Ascending aorta (tissue), 2 donors: ENCODE results near the gene FUZ. TPM values are rescaled to one million over a fixed set of nuclear protein-coding genes. Genes with fewer than 3 reads are reported as not detected.
"Not testable (repeated sequence)": the region's sequence is repeated elsewhere in the genome, so short reads cannot be mapped to it uniquely, and the experiment has no call there.

Experiments
- DNase-seq, 2 donors: peaks; one replicate each; pipeline ENCODE4 v3.0.0-alpha.2; 2019; ENCODE audit warnings: low spot score in 2 of 2
- H3K27ac ChIP-seq, 2 donors: fragments of 200-600 bp; sonication (generic); one replicate each; pipeline ENCODE4 v1.5.1; 2016 to 2017; ENCODE audit warnings: mild to moderate bottlenecking in 1 of 2
- H3K27me3 ChIP-seq: fragments of 200-600 bp; sonication (generic); one replicate; pipeline ENCODE4 v1.5.1; 2017
- H3K36me3 ChIP-seq, 2 donors: fragments of 200-600 bp; sonication (generic); one replicate each; pipeline ENCODE4 v1.5.1; 2016
- H3K4me1 ChIP-seq, 2 donors: fragments of 200-600 bp; sonication (generic); one replicate each; pipeline ENCODE4 v1.5.1; 2016 to 2017; ENCODE audit warnings: mild to moderate bottlenecking in 1 of 2
- H3K4me3 ChIP-seq, 2 donors: fragments of 200-600 bp; sonication (generic); one replicate each; pipeline ENCODE4 v1.5.1; 2016 to 2017; ENCODE audit warnings: mild to moderate bottlenecking in 1 of 2
- H3K9me3 ChIP-seq, 2 donors: fragments of 200-600 bp; sonication (generic); one replicate each; pipeline ENCODE4 v1.5.1; 2016
- CTCF ChIP-seq, 3 experiments: fragments of 200-600 bp in 2 of 3; fragments of 450-650 bp in 1 of 3; sonication (generic) in 2 of 3; IDR thresholded peaks; one replicate each; pipeline ENCODE4 v1.5.1; 2016 to 2019; ENCODE audit warnings: antibody characterized with exemption in 3 of 3, mild to moderate bottlenecking in 1 of 3, moderate library complexity in 1 of 3
- intact Hi-C: fragments of 100-400 bp; cut with DNase I; formaldehyde crosslinking; loops from one replicate; pipeline ENCODE4 v1.15.1; 2023
- total RNA-seq: library from RNA; depleted of rRNA; stranded (reverse); fragments of >200 nt; gene quantifications from one replicate; pipeline ENCODE4 v1.1.0, GENCODE V29; 2016

The FUZ gene
- total RNA-seq, 1 donor from 2014 or later: 22.1 TPM

DNA sequence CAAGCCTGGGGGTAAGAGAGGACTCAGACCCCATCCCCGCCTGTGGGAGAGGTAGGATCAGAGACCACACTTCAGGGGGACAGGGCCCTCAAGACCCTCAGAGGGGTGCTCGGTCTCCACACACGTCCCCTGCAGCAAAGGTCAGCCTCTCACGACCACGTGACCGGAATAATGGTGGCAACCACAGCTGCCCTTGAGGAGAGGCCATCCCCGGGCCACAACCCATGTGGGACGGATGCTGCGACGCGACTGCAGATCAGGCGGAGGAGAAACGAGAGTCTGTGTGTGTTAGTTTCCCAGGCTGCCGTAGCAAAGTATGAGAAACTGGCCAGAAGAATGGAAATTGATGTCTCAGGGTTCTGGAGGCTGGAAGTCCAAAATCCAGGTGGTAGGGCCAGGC lies 13.9 kb upstream of the FUZ start:
- H3K36me3 ChIP-seq: peaks cover 43 to 58% of the 10 kb centered on the region in 2 donors
- TF ChIP-seq CTCF (IDR thresholded peaks at IDR 0.05): no peak
- intact Hi-C loops: no loop called here
- no peak overlapping the region for H3K27ac ChIP-seq
- no peaks in the 10 kb centered on the region for H3K4me1 ChIP-seq
- H3K9me3 ChIP-seq: no peaks in the 10 kb centered on the region
- H3K4me3 ChIP-seq: no peak overlapping the region
- DNase-seq: no peak
- H3K27me3 ChIP-seq: no peaks in the 10 kb centered on the region

DNA sequence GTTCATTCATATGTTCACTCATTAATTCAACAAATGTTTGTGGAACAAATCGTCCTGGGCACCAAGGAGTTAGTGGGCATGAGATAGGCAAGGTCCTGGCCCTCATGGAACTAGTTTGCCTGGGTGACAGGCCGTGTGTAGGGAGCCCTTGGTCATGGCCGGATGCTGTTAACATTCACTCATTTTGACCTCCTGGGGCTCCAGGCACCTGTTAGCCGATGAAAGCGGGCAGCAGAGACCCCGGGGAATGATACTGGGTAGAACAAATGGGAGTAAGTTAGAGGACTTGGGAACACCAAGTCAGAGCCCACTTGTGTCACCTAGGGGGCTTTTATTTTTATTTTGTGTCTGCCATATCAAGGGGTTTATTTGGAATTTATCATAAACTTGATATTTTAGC lies 11.6 kb upstream of the FUZ start:
- no peak overlapping the region for H3K27ac ChIP-seq
- H3K9me3 ChIP-seq: no peaks in the 10 kb centered on the region
- H3K27me3 ChIP-seq: no peaks in the 10 kb centered on the region
- no peaks in the 10 kb centered on the region for H3K4me1 ChIP-seq
- peaks cover 22 to 35% of the 10 kb centered on the region in 2 donors for H3K36me3 ChIP-seq
- TF ChIP-seq CTCF (IDR thresholded peaks at IDR 0.05): no peak
- no peak for DNase-seq
- H3K4me3 ChIP-seq: no peak overlapping the region
- intact Hi-C loops: no loop called here

GRCh38 chr19:49823472-49823871 lies 10.4 kb upstream of the FUZ start:
- Histone ChIP-seq H3K27ac (no peak overlapping the region), H3K27me3 (no peaks in the 10 kb centered on the region), H3K4me1 (peaks cover 0 to 11% of the 10 kb centered on the region in 2 donors), H3K4me3 (no peak overlapping the region), H3K36me3 (peaks cover 12 to 24% of the 10 kb centered on the region in 2 donors), H3K9me3 (no peaks in the 10 kb centered on the region)
- TF ChIP-seq CTCF (IDR thresholded peaks at IDR 0.05): no peak
- intact Hi-C loops: no loop called here
- DNase-seq: no peak

DNA sequence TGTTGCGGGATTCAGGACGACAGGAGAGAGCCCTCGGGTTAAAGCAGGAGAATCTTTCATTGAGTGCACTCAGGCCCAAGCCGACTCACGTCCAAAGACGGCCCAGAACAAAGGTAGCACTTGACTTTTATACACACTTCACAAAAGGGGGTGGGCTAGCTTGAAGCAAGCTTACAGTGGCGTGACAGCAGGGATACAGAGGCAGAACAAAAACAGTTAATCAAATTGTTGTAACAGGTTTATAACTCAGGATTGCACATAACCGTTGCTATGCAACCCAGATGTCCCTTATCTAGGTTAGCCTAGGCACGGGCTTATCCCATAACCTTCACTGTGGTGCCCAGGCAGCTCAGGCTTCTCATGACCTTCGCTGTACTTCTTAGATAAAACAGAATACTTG lies 7.0 kb upstream of the FUZ start:
- no peak for TF ChIP-seq CTCF (IDR thresholded peaks at IDR 0.05)
- peaks cover 0 to 18% of the 10 kb centered on the region in 2 donors for H3K4me1 ChIP-seq

DNA sequence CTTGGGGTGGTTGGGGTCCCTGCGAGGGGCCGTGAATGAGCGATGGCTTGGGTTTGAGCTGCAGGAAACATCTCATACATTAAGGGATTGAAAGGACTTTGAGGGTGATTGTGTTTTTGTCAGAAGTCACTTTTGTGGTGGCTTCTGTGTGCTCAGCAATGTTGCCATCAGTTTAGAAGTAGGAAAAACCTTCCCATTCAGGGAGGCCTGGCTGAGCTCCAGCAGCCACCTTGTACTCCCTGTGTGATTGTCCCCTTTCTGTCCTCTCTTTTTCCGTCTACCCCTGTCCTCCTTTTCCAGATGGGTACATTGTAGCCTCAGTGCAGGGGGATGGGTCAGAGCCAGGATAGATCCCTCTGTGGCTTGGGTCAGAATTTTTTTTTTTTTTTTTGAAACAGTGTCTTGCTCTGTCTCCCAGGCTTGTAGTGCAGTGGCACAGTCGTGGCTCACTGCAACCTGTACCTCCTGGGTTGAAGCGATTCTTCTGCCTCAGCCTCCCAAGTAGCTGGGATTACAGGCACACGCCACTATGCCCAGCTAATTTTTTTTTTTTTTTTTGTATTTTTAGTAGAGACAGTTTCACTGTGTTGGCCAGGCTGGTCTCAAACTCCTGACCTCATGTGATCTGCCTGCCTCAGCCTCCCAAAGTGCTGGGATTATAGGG lies 6.5 kb upstream of the FUZ start:
- H3K27me3 ChIP-seq, H3K27ac ChIP-seq, H3K9me3 ChIP-seq, DNase-seq: not testable (repeated sequence)
- peaks cover 4 to 14% of the 10 kb centered on the region in 2 donors for H3K36me3 ChIP-seq
- peaks cover 0 to 18% of the 10 kb centered on the region in 2 donors for H3K4me1 ChIP-seq
- H3K4me3 ChIP-seq: peak overlapping the region; percentile 78 to 85
- intact Hi-C loops: loop anchor here (2.0 kb wide), 1 partner anchor 143 kb away; the partner anchor contains the start of gene PRMT1

More for the DNA sequence above, 7.0 kb upstream of the FUZ start:
- Histone ChIP-seq H3K4me3 (no peak overlapping the region), H3K27me3 (no peaks in the 10 kb centered on the region), H3K36me3 (peaks cover 4 to 14% of the 10 kb centered on the region in 2 donors), H3K27ac (no peak overlapping the region), H3K9me3 (no peaks in the 10 kb centered on the region)
- no peak for DNase-seq
- intact Hi-C loops: no loop called here

GRCh38 chr19:49818649-49819370 lies 5.7 kb upstream of the FUZ start:
- peak overlapping the region; percentile 93 to 97 for H3K27ac ChIP-seq
- no peaks in the 10 kb centered on the region for H3K9me3 ChIP-seq
- H3K36me3 ChIP-seq: peaks cover 2 to 14% of the 10 kb centered on the region in 2 donors
- H3K4me1 ChIP-seq: peaks cover 0 to 21% of the 10 kb centered on the region in 2 donors
- intact Hi-C loops: loop anchor here (1.0 to 2.0 kb wide), 2 partner anchors 31 to 142 kb away; partner anchors contain the start of gene PRMT1
- H3K27me3 ChIP-seq: no peaks in the 10 kb centered on the region
- TF ChIP-seq CTCF (IDR thresholded peaks at IDR 0.05): no peak
- peak overlapping the region; percentile 78 to 85 for H3K4me3 ChIP-seq
- no peak for DNase-seq
